Hair follicular keratinocyte (primary cell): ENCODE measurements around the gene GPBP1L1. TPM values are rescaled to one million over a fixed set of nuclear protein-coding genes. Genes with fewer than 3 reads are reported as not detected.

Experiments used
- total RNA-seq: library from RNA; depleted of rRNA; stranded (reverse); fragments of >200 nt; gene quantifications from 2 replicates; pipeline ENCODE4 v1.2.3, GENCODE V29; 2015

GPBP1L1 gene, protein sequence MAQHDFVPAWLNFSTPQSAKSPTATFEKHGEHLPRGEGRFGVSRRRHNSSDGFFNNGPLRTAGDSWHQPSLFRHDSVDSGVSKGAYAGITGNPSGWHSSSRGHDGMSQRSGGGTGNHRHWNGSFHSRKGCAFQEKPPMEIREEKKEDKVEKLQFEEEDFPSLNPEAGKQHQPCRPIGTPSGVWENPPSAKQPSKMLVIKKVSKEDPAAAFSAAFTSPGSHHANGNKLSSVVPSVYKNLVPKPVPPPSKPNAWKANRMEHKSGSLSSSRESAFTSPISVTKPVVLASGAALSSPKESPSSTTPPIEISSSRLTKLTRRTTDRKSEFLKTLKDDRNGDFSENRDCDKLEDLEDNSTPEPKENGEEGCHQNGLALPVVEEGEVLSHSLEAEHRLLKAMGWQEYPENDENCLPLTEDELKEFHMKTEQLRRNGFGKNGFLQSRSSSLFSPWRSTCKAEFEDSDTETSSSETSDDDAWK
- 83.2 and 101 TPM in 2 replicates for total RNA-seq

GRCh38 chr1:45686288-45687013 is at the start of gene GPBP1L1:
GPBP1L1 (minus strand) TSS chr1:45686533; CDS start chr1:45659087, 27,446 bp downstream.

DNA sequence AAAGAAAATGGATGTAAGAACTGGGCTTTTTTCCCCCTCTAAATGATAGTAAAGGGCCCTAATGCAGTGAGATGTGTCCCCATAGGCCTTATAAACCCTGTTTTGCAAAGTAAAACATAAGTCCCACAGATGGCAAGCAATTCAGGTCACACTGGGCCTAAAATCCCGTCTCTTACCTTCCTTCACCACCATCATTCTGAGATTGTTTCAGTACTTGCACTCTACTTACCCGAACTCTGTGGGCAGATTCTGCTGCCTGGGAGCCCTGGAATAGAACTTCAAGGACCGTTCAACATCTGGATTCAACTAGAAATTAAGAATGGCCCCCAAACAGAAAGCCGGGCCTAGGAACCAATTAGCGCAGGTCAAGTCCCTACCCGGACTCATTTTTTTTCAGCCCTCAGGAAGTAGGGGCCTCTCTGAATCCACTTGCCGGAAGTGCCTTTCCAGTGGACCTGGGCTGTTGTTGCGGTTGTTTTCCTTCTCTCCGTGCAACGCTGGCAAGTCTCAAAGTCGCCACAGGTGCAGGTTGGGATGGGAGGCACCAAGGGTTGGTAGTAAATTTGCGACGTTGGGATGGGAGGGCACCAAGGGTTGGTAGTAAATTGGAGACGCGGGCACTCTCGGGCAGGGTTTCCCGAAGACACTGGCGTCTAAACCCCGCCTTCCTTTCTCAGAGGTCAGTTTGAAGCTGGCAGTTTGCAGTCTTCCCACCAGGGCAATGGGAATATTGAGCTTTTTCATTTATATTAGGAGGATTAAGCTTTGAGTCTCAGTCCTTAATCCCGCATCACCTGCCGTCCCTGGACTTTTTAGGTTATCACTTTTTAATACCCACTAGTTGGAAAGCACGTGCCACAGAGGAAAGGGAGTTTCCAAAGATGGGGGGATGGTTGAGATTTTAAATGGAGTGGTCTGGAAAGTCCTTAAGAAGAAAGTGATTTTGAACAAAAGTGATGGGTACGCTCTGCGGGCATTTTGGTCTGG is 1.7 kb upstream of the GPBP1L1 start, which contains the start of gene TMEM69:
TMEM69 (plus strand) TSS at position 428 of the 987 bp plus-strand sequence. CDS start 2,888 bp downstream, outside the sequence.

GRCh38 chr1:45623972-45624371 is 62.4 kb downstream of the GPBP1L1 start, which contains the start of gene CCDC17:
CCDC17 (minus strand) TSS chr1:45624054; CDS start chr1:45623909, 145 bp downstream.

GRCh38 chr1:45583666-45584350 is 102.5 kb downstream of the GPBP1L1 start, which contains the start of gene NASP:
NASP (plus strand) TSS chr1:45584041; CDS start chr1:45584147, 106 bp downstream.

Other genes with a start within 250 kb of the GPBP1L1 start
- gene TESK2, start 195.4 kb downstream of the GPBP1L1 start, total RNA-seq, result 2.6 and 5.1 TPM in 2 replicates
- gene CCDC163, start 186.5 kb downstream of the GPBP1L1 start, total RNA-seq, result 2.1 and 3.0 TPM in 2 replicates
- 3.3 and 7.0 TPM in 2 replicates for gene MMACHC, start 186.2 kb downstream of the GPBP1L1 start, total RNA-seq
- gene PRDX1, start 164.6 kb downstream of the GPBP1L1 start, total RNA-seq, result 529 and 770 TPM in 2 replicates
- gene AKR1A1, start 135.7 kb downstream of the GPBP1L1 start, total RNA-seq, result 95.7 and 112 TPM in 2 replicates
- gene NASP, start 102.5 kb downstream of the GPBP1L1 start, total RNA-seq, result 27.3 and 113 TPM in 2 replicates
- 0.23 and 0.78 TPM in 2 replicates for gene CCDC17, start 62.5 kb downstream of the GPBP1L1 start, total RNA-seq
- gene TMEM69, start 1.6 kb upstream of the GPBP1L1 start, total RNA-seq, result 50.8 and 55.7 TPM in 2 replicates
- gene IPP, start 64.1 kb upstream of the GPBP1L1 start, total RNA-seq, result 4.2 and 5.5 TPM in 2 replicates
- 13.2 and 14.2 TPM in 2 replicates for gene MAST2, start 117.1 kb upstream of the GPBP1L1 start, total RNA-seq